NCI-H1105 treated with DMSO at 0.1 percent for 48 hours (cell line): ENCODE results near the gene PARP14.
"Not testable (repeated sequence)": the region's sequence is repeated elsewhere in the genome, so short reads cannot be mapped to it uniquely, and the experiment has no call there.

Experiments used
- DNase-seq: peaks from one replicate; lab custom pipeline; 2025; lab: John Stamatoyannopoulos, UW

Gene PARP14

GRCh38 chr3:122719273-122719921, 38.8 kb downstream of the PARP14 start:
- DNase-seq, result no peak

GRCh38 chr3:122725106-122725505, 44.5 kb downstream of the PARP14 start:
- DNase-seq, result no peak

GRCh38 chr3:122727294-122727693, 46.7 kb downstream of the PARP14 start:
- no peak for DNase-seq

GRCh38 chr3:122727766-122728165, 47.1 kb downstream of the PARP14 start:
- DNase-seq, result no peak

- DNase-seq, result no peak
Observed at GRCh38 chr3:122728186-122728585, 47.5 kb downstream of the PARP14 start.

- no peak for DNase-seq
Observed at GRCh38 chr3:122728756-122729514, 48.3 kb downstream of the PARP14 start.

- no peak for DNase-seq
Observed at GRCh38 chr3:122730240-122730639, 49.6 kb downstream of the PARP14 start.

- DNase-seq, result not testable (repeated sequence)
Observed at GRCh38 chr3:122732682-122733525, 52.3 kb downstream of the PARP14 start.

- no peak for DNase-seq
Observed at GRCh38 chr3:122739172-122739571, 58.5 kb downstream of the PARP14 start.

GRCh38 chr3:122742234-122742633, 61.6 kb downstream of the PARP14 start:
- DNase-seq, result no peak

GRCh38 chr3:122743581-122744120, 63.0 kb downstream of the PARP14 start:
- DNase-seq, result no peak

- no peak for DNase-seq
Observed at GRCh38 chr3:122745369-122746021, 64.9 kb downstream of the PARP14 start.

- not testable (repeated sequence) for DNase-seq
Observed at GRCh38 chr3:122747295-122747694, 66.7 kb downstream of the PARP14 start.

GRCh38 chr3:122748347-122748746, 67.7 kb downstream of the PARP14 start:
- no peak for DNase-seq

GRCh38 chr3:122754929-122755328, 74.3 kb downstream of the PARP14 start:
- no peak for DNase-seq

GRCh38 chr3:122755491-122755890, 74.9 kb downstream of the PARP14 start:
- DNase-seq, result no peak

- DNase-seq, result no peak
Observed at GRCh38 chr3:122758877-122759560, 78.4 kb downstream of the PARP14 start.

- no peak for DNase-seq
Observed at GRCh38 chr3:122760453-122761271, 80.0 kb downstream of the PARP14 start.

GRCh38 chr3:122766430-122766829, 85.8 kb downstream of the PARP14 start:
- no peak for DNase-seq
